ENCODE data around the gene PNPLA7.
"Not testable (repeated sequence)": the region's sequence is repeated elsewhere in the genome, so short reads cannot be mapped to it uniquely, and the experiment has no call there.

The PNPLA7 gene

DNA sequence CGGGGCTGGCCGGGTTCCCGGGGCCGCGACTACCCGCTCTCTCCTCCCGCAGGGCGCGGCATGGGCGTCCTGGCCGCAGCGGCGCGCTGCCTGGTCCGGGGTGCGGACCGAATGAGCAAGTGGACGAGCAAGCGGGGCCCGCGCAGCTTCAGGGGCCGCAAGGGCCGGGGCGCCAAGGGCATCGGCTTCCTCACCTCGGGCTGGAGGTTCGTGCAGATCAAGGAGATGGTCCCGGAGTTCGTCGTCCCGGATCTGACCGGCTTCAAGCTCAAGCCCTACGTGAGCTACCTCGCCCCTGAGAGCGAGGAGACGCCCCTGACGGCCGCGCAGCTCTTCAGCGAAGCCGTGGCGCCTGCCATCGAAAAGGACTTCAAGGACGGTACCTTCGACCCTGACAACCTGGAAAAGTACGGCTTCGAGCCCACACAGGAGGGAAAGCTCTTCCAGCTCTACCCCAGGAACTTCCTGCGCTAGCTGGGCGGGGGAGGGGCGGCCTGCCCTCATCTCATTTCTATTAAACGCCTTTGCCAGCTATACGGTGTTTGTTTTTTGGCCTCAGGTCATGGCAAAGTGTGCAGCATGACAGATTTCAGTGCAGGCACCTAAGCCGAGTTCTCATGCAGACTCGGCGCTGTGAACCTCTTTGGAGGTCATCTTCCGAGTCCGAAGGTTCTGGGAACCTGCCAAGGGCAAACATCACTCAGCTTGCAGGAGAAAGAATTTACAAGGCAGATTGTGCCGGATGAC lies 2.0 kb upstream of the PNPLA7 start:
- peaks cover 2 to 23% (median 19%) of the 10 kb centered on the region in 4 experiments for H3K4me1 ChIP-seq (ENCODE audit: control extremely low read depth in 1 of 4, control insufficient read depth in 4 of 4, insufficient read depth in 4 of 4, low read length in 3 of 4)
- H3K27ac ChIP-seq (ENCODE audit: insufficient read depth in 1 of 2, low read depth in 1 of 2, low read length in 2 of 2, poor library complexity in 1 of 2, severe bottlenecking in 2 of 2), result peak overlapping the region in 1 of 2 experiments; percentile 58
- H3K36me3 ChIP-seq (ENCODE audit: control insufficient read depth in 4 of 4, insufficient read depth in 4 of 4, low read length in 3 of 4), result peaks cover 4 to 30% (median 17%) of the 10 kb centered on the region in 4 experiments
- peak overlapping the region; percentile 59 to 83 (median 71) for H3K4me3 ChIP-seq (ENCODE audit: control insufficient read depth in 1 of 7, extremely low read depth in 1 of 7, insufficient read depth in 4 of 7, low read depth in 2 of 7, low read length in 6 of 7)
- H3K27me3 ChIP-seq (replicated peaks in 2 of 5; ENCODE audit: control insufficient read depth in 4 of 5, insufficient read depth in 5 of 5, low read length in 4 of 5), result no peaks in the 10 kb centered on the region
- POLR2A ChIA-PET, result interaction anchor here (0.5 to 0.8 kb wide), 2 partner anchors 27 to 76 kb away, joined by 3 read pairs; partner anchors contain the start of gene DPH7
- CTCF ChIA-PET, result interaction anchor here (0.7 to 1.0 kb wide), 3 partner anchors 10 to 76 kb away, joined by 3 to 7 read pairs (median 6); no protein-coding TSS in a partner anchor
- H3K9me3 ChIP-seq (ENCODE audit: control extremely low read depth in 1 of 5, control insufficient read depth in 4 of 5, insufficient read depth in 2 of 5, low read depth in 1 of 5, low read length in 4 of 5), result no peaks in the 10 kb centered on the region
- 17% methylated on average over 58 of the region's 58 CpGs for WGBS (ENCODE audit: insufficient coverage)
- DNase-seq, result peak in 2 of 3 donors; percentile 38 to 50

GRCh38 chr9:137551264-137552021 lies 1.2 kb upstream of the PNPLA7 start, which contains the start of gene MRPL41:
MRPL41 (plus strand) TSS chr9:137551879; CDS start chr9:137552082, 203 bp downstream.
- WGBS (ENCODE audit: insufficient coverage), result 0% methylated on average over 66 of the region's 106 CpGs
- ChIA-PET CTCF (interaction anchor here (0.6 to 1.0 kb wide), 5 partner anchors 9 to 267 kb away, joined by 3 to 7 read pairs (median 4); no protein-coding TSS in a partner anchor), POLR2A (interaction anchor here (0.8 kb wide), 1 partner anchor 27 kb away, joined by 3 read pairs; the partner anchor contains the start of gene DPH7)
- H3K9me3 ChIP-seq (ENCODE audit: control extremely low read depth in 1 of 5, control insufficient read depth in 4 of 5, insufficient read depth in 2 of 5, low read depth in 1 of 5, low read length in 4 of 5), result no peaks in the 10 kb centered on the region
- peaks cover 4 to 25% (median 13%) of the 10 kb centered on the region in 4 experiments for H3K36me3 ChIP-seq (ENCODE audit: control insufficient read depth in 4 of 4, insufficient read depth in 4 of 4, low read length in 3 of 4)
- H3K4me3 ChIP-seq (ENCODE audit: control insufficient read depth in 1 of 7, extremely low read depth in 1 of 7, insufficient read depth in 4 of 7, low read depth in 2 of 7, low read length in 6 of 7), result peak within 1 kb of the TSS; percentile 60 to 83 (median 71)
- peak within 1 kb of the TSS in 1 of 2 experiments; percentile 58 for H3K27ac ChIP-seq (ENCODE audit: insufficient read depth in 1 of 2, low read depth in 1 of 2, low read length in 2 of 2, poor library complexity in 1 of 2, severe bottlenecking in 2 of 2)
- H3K4me1 ChIP-seq (ENCODE audit: control extremely low read depth in 1 of 4, control insufficient read depth in 4 of 4, insufficient read depth in 4 of 4, low read length in 3 of 4), result peaks cover 2 to 23% (median 19%) of the 10 kb centered on the region in 4 experiments
- peak; percentile 89 to 92 (median 91) for DNase-seq
- H3K27me3 ChIP-seq (replicated peaks in 2 of 5; ENCODE audit: control insufficient read depth in 4 of 5, insufficient read depth in 5 of 5, low read length in 4 of 5), result no peaks in the 10 kb centered on the region

DNA sequence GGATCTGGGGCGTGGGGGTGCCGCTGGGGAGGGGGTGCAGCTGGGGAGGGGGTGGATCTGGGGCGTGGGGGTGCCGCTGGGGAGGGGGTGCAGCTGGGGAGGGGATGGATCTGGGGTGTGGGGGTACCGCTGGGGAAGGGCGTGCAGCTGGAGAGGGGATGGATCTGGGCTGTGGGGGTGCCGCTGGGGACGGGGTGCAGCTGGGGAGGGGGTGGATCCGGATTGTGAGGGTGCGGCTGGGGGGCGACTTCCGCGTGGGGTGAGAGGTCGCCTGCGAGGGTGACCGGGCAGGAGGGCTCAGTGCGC lies 709 bp upstream of the PNPLA7 start:
- Histone ChIP-seq H3K4me3 (ENCODE audit: control insufficient read depth in 1 of 7, extremely low read depth in 1 of 7, insufficient read depth in 4 of 7, low read depth in 2 of 7, low read length in 6 of 7) (peak overlapping the region; percentile 56 to 82 (median 71)), H3K36me3 (ENCODE audit: control insufficient read depth in 4 of 4, insufficient read depth in 4 of 4, low read length in 3 of 4) (peaks cover 4 to 19% (median 8%) of the 10 kb centered on the region in 4 experiments), H3K4me1 (ENCODE audit: control extremely low read depth in 1 of 4, control insufficient read depth in 4 of 4, insufficient read depth in 4 of 4, low read length in 3 of 4) (peaks cover 2 to 23% (median 19%) of the 10 kb centered on the region in 4 experiments)
- H3K9me3 ChIP-seq (ENCODE audit: control extremely low read depth in 1 of 5, control insufficient read depth in 4 of 5, insufficient read depth in 2 of 5, low read depth in 1 of 5, low read length in 4 of 5); H3K27me3 ChIP-seq (replicated peaks in 2 of 5; ENCODE audit: control insufficient read depth in 4 of 5, insufficient read depth in 5 of 5, low read length in 4 of 5); DNase-seq; H3K27ac ChIP-seq (ENCODE audit: insufficient read depth in 1 of 2, low read depth in 1 of 2, low read length in 2 of 2, poor library complexity in 1 of 2, severe bottlenecking in 2 of 2); POLR2A ChIA-PET: not testable (repeated sequence)
- whole genome bisulfite sequencing (ENCODE audit: insufficient coverage), result 0% methylated on average over 13 of the region's 17 CpGs
- CTCF ChIA-PET, result interaction anchor here (0.6 to 0.7 kb wide), 2 partner anchors 20 to 266 kb away, joined by 3 to 4 read pairs; no protein-coding TSS in a partner anchor

- H3K27me3 ChIP-seq (replicated peaks in 2 of 5; ENCODE audit: control insufficient read depth in 4 of 5, insufficient read depth in 5 of 5, low read length in 4 of 5), result no peaks in the 10 kb centered on the region
- ChIA-PET CTCF (no interaction called here), POLR2A (no interaction called here)
- WGBS (ENCODE audit: insufficient coverage), result 97% methylated on average over 15 of the region's 23 CpGs
- DNase-seq, result no peak
- no peak overlapping the region for H3K27ac ChIP-seq (ENCODE audit: insufficient read depth in 1 of 2, low read depth in 1 of 2, low read length in 2 of 2, poor library complexity in 1 of 2, severe bottlenecking in 2 of 2)
- H3K4me1 ChIP-seq (ENCODE audit: control extremely low read depth in 1 of 4, control insufficient read depth in 4 of 4, insufficient read depth in 4 of 4, low read length in 3 of 4), result peaks cover 2 to 23% (median 19%) of the 10 kb centered on the region in 4 experiments
- no peak overlapping the region for H3K4me3 ChIP-seq (ENCODE audit: control insufficient read depth in 1 of 7, extremely low read depth in 1 of 7, insufficient read depth in 4 of 7, low read depth in 2 of 7, low read length in 6 of 7)
- H3K36me3 ChIP-seq (ENCODE audit: control insufficient read depth in 4 of 4, insufficient read depth in 4 of 4, low read length in 3 of 4), result peaks cover 0 to 3% (median 2%) of the 10 kb centered on the region in 4 experiments
- H3K9me3 ChIP-seq (ENCODE audit: control extremely low read depth in 1 of 5, control insufficient read depth in 4 of 5, insufficient read depth in 2 of 5, low read depth in 1 of 5, low read length in 4 of 5), result no peaks in the 10 kb centered on the region
Observed at GRCh38 chr9:137547687-137548543, 2.3 kb downstream of the PNPLA7 start.

DNA sequence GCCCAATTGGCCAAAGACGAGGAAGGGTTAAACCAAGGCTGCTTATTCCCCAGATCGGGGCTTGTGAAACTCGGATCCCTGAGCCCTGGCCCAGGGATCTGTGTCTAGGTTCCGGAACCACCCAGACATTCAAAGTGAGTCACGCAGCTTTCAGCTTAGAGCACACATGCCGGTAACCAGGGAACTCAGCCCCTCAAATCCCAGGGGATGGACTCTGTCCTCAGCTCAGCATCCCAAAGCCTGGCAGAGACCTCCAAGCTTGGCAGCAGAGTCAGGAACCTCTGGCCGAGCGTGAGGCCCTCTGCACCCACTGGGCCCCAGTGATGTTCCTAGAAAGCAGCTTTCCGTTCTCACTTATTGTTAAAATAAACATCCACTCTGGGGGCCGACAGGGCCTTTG lies 5.1 kb downstream of the PNPLA7 start:
- Histone ChIP-seq H3K36me3 (ENCODE audit: control insufficient read depth in 4 of 4, insufficient read depth in 4 of 4, low read length in 3 of 4) (peaks cover 0 to 7% (median 3%) of the 10 kb centered on the region in 4 experiments), H3K4me1 (ENCODE audit: control extremely low read depth in 1 of 4, control insufficient read depth in 4 of 4, insufficient read depth in 4 of 4, low read length in 3 of 4) (peaks cover 2 to 12% (median 7%) of the 10 kb centered on the region in 4 experiments), H3K27me3 (replicated peaks in 2 of 5; ENCODE audit: control insufficient read depth in 4 of 5, insufficient read depth in 5 of 5, low read length in 4 of 5) (no peaks in the 10 kb centered on the region), H3K9me3 (ENCODE audit: control extremely low read depth in 1 of 5, control insufficient read depth in 4 of 5, insufficient read depth in 2 of 5, low read depth in 1 of 5, low read length in 4 of 5) (no peaks in the 10 kb centered on the region), H3K4me3 (ENCODE audit: control insufficient read depth in 1 of 7, extremely low read depth in 1 of 7, insufficient read depth in 4 of 7, low read depth in 2 of 7, low read length in 6 of 7) (no peak overlapping the region), H3K27ac (ENCODE audit: insufficient read depth in 1 of 2, low read depth in 1 of 2, low read length in 2 of 2, poor library complexity in 1 of 2, severe bottlenecking in 2 of 2) (no peak overlapping the region)
- CTCF ChIA-PET, result interaction anchor here (0.9 to 1.7 kb wide), 3 partner anchors 8 to 14 kb away, joined by 3 to 6 read pairs (median 4); no protein-coding TSS in a partner anchor
- WGBS (ENCODE audit: insufficient coverage), result 95% methylated on average over 9 of the region's 10 CpGs
- POLR2A ChIA-PET, result no interaction called here
- DNase-seq, result no peak

DNA sequence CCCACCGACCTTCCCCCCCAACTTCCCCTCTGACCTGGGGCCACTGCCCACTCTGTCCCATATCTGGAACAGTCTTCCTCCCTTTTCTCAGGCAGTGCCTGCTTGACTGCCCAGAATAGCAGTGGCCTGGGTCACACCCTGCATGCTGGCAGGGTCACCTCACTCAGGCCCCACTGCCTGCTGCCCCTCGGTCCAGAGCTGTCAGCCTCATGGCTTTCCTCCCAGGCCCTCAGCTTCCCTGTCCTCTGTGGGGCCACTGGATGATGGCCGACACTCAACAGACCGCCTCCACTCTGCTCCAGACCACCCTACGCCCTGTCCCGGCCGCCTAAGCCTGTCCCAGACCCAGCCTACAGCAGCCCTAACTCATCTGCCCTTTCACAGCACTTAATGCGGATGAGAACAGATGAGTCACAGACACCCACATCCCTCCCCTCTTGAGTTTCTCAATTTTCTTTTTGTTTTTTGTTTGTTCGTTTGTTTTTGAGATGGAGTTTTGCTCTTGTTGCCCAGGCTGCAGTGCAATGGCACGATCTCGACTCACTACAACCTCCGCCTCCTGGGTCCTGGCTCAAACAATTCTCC lies 5.9 kb downstream of the PNPLA7 start:
- ChIA-PET CTCF (no interaction called here), POLR2A (no interaction called here)
- no peak for DNase-seq

More for the DNA sequence above, 5.9 kb downstream of the PNPLA7 start:
- Histone ChIP-seq H3K4me1 (ENCODE audit: control extremely low read depth in 1 of 4, control insufficient read depth in 4 of 4, insufficient read depth in 4 of 4, low read length in 3 of 4) (peaks cover 0 to 4% (median 0%) of the 10 kb centered on the region in 4 experiments), H3K27me3 (replicated peaks in 2 of 5; ENCODE audit: control insufficient read depth in 4 of 5, insufficient read depth in 5 of 5, low read length in 4 of 5) (no peaks in the 10 kb centered on the region), H3K27ac (ENCODE audit: insufficient read depth in 1 of 2, low read depth in 1 of 2, low read length in 2 of 2, poor library complexity in 1 of 2, severe bottlenecking in 2 of 2) (no peak overlapping the region), H3K9me3 (ENCODE audit: control extremely low read depth in 1 of 5, control insufficient read depth in 4 of 5, insufficient read depth in 2 of 5, low read depth in 1 of 5, low read length in 4 of 5) (no peaks in the 10 kb centered on the region), H3K36me3 (ENCODE audit: control insufficient read depth in 4 of 4, insufficient read depth in 4 of 4, low read length in 3 of 4) (peaks cover 0 to 8% (median 3%) of the 10 kb centered on the region in 4 experiments), H3K4me3 (ENCODE audit: control insufficient read depth in 1 of 7, extremely low read depth in 1 of 7, insufficient read depth in 4 of 7, low read depth in 2 of 7, low read length in 6 of 7) (no peak overlapping the region)
- WGBS (ENCODE audit: insufficient coverage), result 97% methylated on average over 10 of the region's 12 CpGs

Data from common myeloid progenitor, CD34-positive (primary cell).